GM12874 (cell line): Measurements from ENCODE around the gene GABRA4.

Experiments
- TF ChIP-seq, protein P1 (sequence below): IDR thresholded peaks from 2 replicates; pipeline ENCODE4 v1.5.1; 2011; ENCODE audit warnings: low read depth, mild to moderate bottlenecking, control low read depth, low read length, moderate library complexity; ENCODE audit not compliant: insufficient read depth

The GABRA4 gene

DNA sequence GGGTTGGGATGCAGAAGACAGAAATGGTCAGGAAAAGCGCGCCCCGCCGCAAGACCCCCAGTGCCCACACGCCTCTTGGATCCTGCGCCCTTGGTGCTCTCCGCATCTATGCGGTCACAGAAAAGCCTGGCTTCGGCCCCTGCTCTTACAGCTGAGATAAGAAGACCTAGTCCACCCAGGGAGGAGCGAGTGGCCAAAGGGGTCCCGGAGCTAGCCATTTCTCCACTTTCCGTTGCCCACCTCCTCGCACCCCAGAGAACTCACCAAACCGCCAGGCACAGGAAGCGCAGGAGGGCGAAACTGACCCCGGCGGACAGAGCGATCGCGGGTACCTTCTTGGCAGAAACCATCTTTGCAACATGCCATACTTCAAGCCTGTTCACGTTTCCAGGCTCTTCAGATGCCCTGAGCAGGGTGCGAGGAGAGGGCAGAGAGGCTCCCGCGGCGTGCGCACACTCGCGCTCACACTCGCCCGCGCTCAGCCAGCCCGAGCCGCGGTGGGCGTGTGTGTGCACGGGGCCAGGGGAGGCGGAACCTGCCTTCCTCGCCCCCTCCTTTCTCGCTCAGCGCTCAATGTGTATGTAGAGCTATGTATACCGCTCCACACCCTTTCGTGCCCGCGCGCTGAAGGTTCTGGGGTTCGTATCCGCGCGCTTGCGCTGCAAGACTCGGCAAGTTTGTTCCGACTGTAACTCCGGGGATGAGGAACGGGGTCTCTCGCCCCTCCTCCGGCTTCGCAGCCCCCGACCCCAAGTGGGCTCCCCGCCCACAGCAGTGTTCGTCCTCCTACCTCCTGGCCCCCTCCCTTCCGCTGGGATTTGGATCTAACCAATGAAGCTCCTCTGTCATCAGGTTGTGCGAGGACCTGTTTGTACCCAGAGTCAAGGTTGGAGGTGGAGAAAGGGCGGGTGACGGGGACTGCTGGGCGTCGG lies at the start of gene GABRA4:
GABRA4 (minus strand) TSS at position 507 of the 932 bp plus-strand sequence; CDS start at position 350, 157 bp downstream.
- TF ChIP-seq, protein P1, sequence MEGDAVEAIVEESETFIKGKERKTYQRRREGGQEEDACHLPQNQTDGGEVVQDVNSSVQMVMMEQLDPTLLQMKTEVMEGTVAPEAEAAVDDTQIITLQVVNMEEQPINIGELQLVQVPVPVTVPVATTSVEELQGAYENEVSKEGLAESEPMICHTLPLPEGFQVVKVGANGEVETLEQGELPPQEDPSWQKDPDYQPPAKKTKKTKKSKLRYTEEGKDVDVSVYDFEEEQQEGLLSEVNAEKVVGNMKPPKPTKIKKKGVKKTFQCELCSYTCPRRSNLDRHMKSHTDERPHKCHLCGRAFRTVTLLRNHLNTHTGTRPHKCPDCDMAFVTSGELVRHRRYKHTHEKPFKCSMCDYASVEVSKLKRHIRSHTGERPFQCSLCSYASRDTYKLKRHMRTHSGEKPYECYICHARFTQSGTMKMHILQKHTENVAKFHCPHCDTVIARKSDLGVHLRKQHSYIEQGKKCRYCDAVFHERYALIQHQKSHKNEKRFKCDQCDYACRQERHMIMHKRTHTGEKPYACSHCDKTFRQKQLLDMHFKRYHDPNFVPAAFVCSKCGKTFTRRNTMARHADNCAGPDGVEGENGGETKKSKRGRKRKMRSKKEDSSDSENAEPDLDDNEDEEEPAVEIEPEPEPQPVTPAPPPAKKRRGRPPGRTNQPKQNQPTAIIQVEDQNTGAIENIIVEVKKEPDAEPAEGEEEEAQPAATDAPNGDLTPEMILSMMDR: no peak

DNA sequence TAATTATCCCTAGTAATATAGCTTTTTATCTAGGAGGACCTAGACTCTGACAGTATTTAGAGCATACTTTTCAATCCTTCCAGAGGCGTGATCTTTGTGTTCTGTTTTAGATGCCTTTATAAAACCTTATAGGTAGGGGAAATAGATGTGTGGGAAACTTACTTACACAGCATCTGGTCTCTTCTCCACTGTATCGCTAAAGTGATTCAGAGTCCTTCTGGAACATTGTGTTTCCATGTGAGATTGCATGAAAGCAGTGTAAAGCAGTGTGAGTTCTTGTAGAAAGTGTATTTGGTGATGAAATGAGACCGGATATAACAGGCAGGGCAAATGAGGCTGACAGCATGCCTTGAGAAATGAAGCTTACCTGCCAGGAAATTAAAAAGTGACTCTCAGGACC lies 47.4 kb upstream of the GABRA4 start:
- TF ChIP-seq, protein P1: no peak

DNA sequence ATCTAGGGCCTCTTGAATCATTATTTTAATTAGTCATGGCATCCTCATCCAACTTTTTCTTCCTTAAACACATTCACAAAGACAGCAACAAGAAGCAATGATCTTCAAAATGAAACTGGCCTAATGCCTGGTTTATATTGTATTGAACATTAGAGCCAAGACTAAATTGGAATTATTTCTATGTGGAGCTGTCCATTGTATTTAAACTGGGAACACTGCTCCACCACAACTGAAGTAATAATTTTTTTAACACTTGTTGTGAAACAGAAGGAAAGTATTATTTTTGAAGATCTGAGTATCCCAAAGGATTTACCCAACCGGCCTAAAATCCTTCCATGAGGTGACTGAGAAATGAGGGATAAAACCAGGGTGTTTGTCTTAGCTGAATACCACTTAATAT lies 44.9 kb upstream of the GABRA4 start:
- TF ChIP-seq, protein P1: no peak

DNA sequence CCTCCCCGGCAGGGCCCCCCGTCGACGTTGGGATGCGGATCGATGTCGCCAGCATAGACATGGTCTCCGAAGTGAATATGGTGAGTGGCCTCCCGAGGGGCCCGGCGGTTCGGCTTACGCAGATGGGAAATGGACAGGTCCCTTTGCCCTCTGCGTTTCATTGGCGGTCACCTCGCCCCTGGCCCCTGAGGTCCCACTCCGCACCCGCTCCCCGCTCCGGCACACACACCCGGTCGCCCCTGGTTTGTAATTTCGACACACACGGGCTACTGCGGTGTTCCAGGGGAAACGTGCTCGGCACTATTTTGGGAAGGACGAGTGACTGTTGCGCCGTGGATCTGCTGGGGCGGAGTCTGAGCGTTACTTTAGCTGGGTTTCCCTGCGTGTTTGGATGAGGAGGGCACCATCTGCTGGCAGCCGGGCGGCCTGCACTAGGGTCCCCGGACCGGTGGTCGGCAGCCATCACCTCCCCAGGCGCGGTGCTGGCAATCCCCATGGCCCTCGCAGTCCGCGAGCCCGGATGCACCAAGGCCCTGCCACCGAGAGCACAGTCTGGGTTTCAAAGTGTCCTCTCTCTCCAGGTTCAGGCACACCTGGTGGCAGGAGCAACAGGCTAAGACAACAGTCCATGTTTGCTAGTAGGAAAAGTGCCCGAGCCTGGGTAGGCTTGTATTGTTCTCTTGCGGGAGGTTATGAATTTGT lies 39.2 kb upstream of the GABRA4 start:
- TF ChIP-seq, protein P1: peak; percentile 90

DNA sequence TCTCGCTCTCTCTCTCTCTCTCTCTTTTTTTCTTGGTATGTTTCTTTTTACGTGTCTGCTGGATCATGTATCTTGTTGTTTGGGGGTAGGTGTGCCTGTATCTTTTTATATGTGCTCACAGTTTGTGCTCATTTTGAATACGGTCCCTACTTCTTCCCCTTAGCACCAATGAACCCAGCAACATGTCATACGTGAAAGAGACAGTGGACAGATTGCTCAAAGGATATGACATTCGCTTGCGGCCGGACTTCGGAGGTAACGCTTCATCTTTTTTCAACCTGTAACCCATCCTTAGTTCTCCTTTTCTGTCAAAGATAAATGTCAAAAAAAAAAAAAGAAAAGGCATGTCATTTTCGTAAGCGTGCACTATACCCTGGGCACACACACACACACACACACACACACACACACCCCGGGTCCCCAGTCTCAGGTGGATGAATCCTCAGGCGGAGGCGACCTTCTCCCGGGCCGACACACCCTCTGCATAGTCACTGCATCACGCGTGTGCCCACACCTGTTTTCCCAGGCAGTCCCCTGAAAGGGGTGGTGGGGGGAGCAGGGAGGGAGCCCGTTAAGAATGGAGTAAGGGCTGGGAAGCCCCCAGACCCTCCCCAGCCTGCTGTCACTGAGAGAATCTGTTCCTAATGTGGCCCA lies 38.5 kb upstream of the GABRA4 start:
- TF ChIP-seq, protein P1: no peak

DNA sequence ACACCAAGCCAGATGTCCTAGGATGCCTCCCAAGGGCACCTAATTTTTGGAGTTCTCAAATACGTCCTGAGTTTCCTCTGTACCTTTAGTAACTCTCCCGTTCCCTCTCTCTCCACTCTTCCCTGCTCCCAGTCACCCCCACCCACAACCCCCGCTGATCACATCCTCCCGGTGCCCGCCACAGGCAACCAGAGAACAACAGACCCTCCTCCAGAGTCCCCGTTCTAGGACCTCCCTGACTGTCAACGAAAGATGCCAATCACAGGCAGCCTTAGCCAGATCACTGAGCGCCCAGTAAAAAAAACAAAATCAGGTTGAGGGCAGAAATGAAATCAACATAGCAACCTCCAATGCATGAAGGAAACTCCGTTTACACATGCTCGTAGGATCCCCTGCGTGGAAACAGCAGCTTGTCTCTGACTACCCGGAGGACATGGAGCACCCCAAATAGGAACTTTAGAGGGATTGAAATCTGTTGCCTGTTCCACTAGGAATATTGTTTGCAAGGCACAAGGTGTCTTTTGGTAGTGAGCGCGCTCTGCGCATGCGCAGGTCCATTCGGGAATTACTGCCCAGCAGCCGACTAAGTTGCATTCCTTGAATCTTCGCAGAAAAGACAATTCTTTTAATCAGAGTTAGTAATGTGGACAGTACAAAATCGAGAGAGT lies 37.8 kb upstream of the GABRA4 start, which contains the start of gene GABRB1:
GABRB1 (plus strand) TSS at position 557 of the 668 bp plus-strand sequence.
- TF ChIP-seq, protein P1: no peak
